Stimulated activated CD8-positive, alpha-beta memory T cell treated with anti-CD3 and anti-CD28 coated beads, Interleukin-15, amount 100 ng/mL, for 48 hours (primary cell): ENCODE data around the gene NDRG3.

Experiments
- DNase-seq, 2 donors: peaks; one replicate each; pipeline ENCODE4 v3.0.0-alpha.2; 2020; ENCODE audit warnings: low read depth in 2 of 2

Gene NDRG3

GRCh38 chr20:36745927-36746659, at the start of gene NDRG3:
NDRG3 (minus strand) TSS chr20:36746090; CDS start chr20:36721735, 24,355 bp downstream.
- DNase-seq = peak; percentile 88

GRCh38 chr20:36794116-36794474, 48.2 kb upstream of the NDRG3 start:
- DNase-seq = no peak

GRCh38 chr20:36793294-36794115, 47.6 kb upstream of the NDRG3 start:
- DNase-seq = no peak

GRCh38 chr20:36792422-36792821, 46.5 kb upstream of the NDRG3 start:
- DNase-seq = no peak

- no peak for DNase-seq
These were observed 46.0 kb upstream of the NDRG3 start for GRCh38 chr20:36791862-36792261.

GRCh38 chr20:36786663-36787062, 40.8 kb upstream of the NDRG3 start:
- no peak for DNase-seq

- DNase-seq = no peak
These were observed 40.4 kb upstream of the NDRG3 start for GRCh38 chr20:36786246-36786645.

GRCh38 chr20:36785308-36785707, 39.4 kb upstream of the NDRG3 start:
- no peak for DNase-seq

GRCh38 chr20:36784900-36785299, 39.0 kb upstream of the NDRG3 start:
- DNase-seq = no peak

GRCh38 chr20:36784116-36784515, 38.2 kb upstream of the NDRG3 start:
- DNase-seq = no peak

- no peak for DNase-seq
These were observed 33.8 kb upstream of the NDRG3 start for GRCh38 chr20:36779656-36780025.

GRCh38 chr20:36778831-36779655, 33.2 kb upstream of the NDRG3 start:
- no peak for DNase-seq

GRCh38 chr20:36777576-36777975, 31.7 kb upstream of the NDRG3 start:
- DNase-seq = no peak

GRCh38 chr20:36777167-36777566, 31.3 kb upstream of the NDRG3 start:
- DNase-seq = no peak

- no peak for DNase-seq
These were observed 29.9 kb upstream of the NDRG3 start for GRCh38 chr20:36775826-36776225.

- DNase-seq = no peak
These were observed 29.3 kb upstream of the NDRG3 start for GRCh38 chr20:36775196-36775595.

GRCh38 chr20:36773597-36774390, 27.9 kb upstream of the NDRG3 start, which contains the start of gene DSN1:
DSN1 (minus strand) TSS chr20:36773763; CDS start chr20:36771458, 2,305 bp downstream.
- DNase-seq = peak; percentile 98

- DNase-seq = no peak
These were observed 27.3 kb upstream of the NDRG3 start for GRCh38 chr20:36773107-36773596.

- DNase-seq = no peak
These were observed 24.8 kb upstream of the NDRG3 start for GRCh38 chr20:36770680-36771079.

GRCh38 chr20:36768768-36769430, 23.0 kb upstream of the NDRG3 start:
- no peak for DNase-seq

- no peak for DNase-seq
These were observed 15.2 kb upstream of the NDRG3 start for GRCh38 chr20:36761125-36761524.
